IMR-90 (cell line): ENCODE measurements around the gene TUBA3E. TPM values are rescaled to one million over a fixed set of nuclear protein-coding genes. Genes with fewer than 3 reads are reported as not detected.
"Not testable (repeated sequence)": the region's sequence is repeated elsewhere in the genome, so short reads cannot be mapped to it uniquely, and the experiment has no call there.

Source experiments
- ATAC-seq: fragments of 200-7000 bp; cut with Tn5 transposase; 2 replicates; pipeline ENCODE4 v1.9.1; 2020; ENCODE audit warnings: low read depth, mild to moderate bottlenecking, moderate library complexity
- BruUV-seq: library from RNA; stranded (reverse); fragments of 400-500 nt; replicated peaks from 2 replicates; lab custom pipeline; 2021; lab: Mats Ljungman, UMichigan
- CTCF ChIA-PET: fragments of 300-600 bp; formaldehyde crosslinking; extraction: SDS; loops from one replicate; lab custom pipeline; 2021; ENCODE audit warnings: antibody characterized with exemption; lab: Yijun Ruan, JAX
- POLR2A ChIA-PET: fragments of 300-600 bp; sonication (Branson Sonifier 250); formaldehyde crosslinking; loops from one replicate; lab custom pipeline; 2022; ENCODE audit warnings: antibody characterized with exemption; ENCODE audit not compliant: unreplicated experiment; lab: Charles Lee
- DNase-seq: peaks from one replicate; pipeline ENCODE4 v3.0.0; 2013
- H2AFZ ChIP-seq: replicated peaks from 2 replicates; pipeline ENCODE3; 2013; ENCODE audit warnings: low read length, mild to moderate bottlenecking; ENCODE audit not compliant: poor library complexity
- H2AK5ac ChIP-seq: 2 replicates; pipeline ENCODE4 v1.6.1; 2013; ENCODE audit warnings: low read depth, low read length, inconsistent platforms
- H2AK9ac ChIP-seq: replicated peaks from 2 replicates; pipeline ENCODE3; 2013; ENCODE audit warnings: mild to moderate bottlenecking, low read depth, low read length, moderate library complexity; ENCODE audit not compliant: poor library complexity
- H2BK120ac ChIP-seq: 2 replicates; pipeline ENCODE4 v1.6.1; 2013; ENCODE audit warnings: low read depth, low read length, inconsistent platforms
- H2BK15ac ChIP-seq: 3 replicates; pipeline ENCODE4 v1.6.1; 2013; ENCODE audit warnings: low read depth, low read length, inconsistent platforms
- H2BK20ac ChIP-seq: 2 replicates; pipeline ENCODE4 v1.6.1; 2013; ENCODE audit warnings: low read depth, mild to moderate bottlenecking, inconsistent platforms, low read length, moderate library complexity
- H2BK5ac ChIP-seq: 2 replicates; pipeline ENCODE4 v1.6.1; 2013; ENCODE audit warnings: mild to moderate bottlenecking, low read depth, low read length, inconsistent platforms; ENCODE audit not compliant: poor library complexity, severe bottlenecking
- H3K14ac ChIP-seq: replicated peaks from 2 replicates; pipeline ENCODE4 v1.6.1; 2013; ENCODE audit warnings: low read depth, low read length, inconsistent platforms
- H3K18ac ChIP-seq: 2 replicates; pipeline ENCODE4 v1.6.1; 2013; ENCODE audit warnings: low read depth, low read length, control low read depth
- H3K23ac ChIP-seq: 2 replicates; pipeline ENCODE4 v1.6.1; 2013; ENCODE audit warnings: low read depth, low read length, inconsistent platforms
- H3K27ac ChIP-seq: 2 replicates; pipeline ENCODE4 v1.5.1; 2013; ENCODE audit warnings: mild to moderate bottlenecking, control low read depth, low read length; ENCODE audit not compliant: insufficient read depth
- H3K27me3 ChIP-seq: 2 replicates; pipeline ENCODE4 v1.6.1; 2013; ENCODE audit warnings: low read length; ENCODE audit not compliant: control insufficient read depth, insufficient read depth
- H3K36me3 ChIP-seq: 2 replicates; pipeline ENCODE4 v1.6.1; 2013; ENCODE audit warnings: low read length, mixed read lengths; ENCODE audit not compliant: control insufficient read depth, insufficient read depth
- H3K4ac ChIP-seq: 2 replicates; pipeline ENCODE4 v1.6.1; 2013; ENCODE audit warnings: low read depth, low read length, inconsistent platforms
- H3K4me1 ChIP-seq: 2 replicates; pipeline ENCODE4 v1.6.1; 2013; ENCODE audit warnings: low read length, mixed read lengths; ENCODE audit not compliant: control insufficient read depth, insufficient read depth
- H3K4me2 ChIP-seq: 2 replicates; pipeline ENCODE4 v1.6.1; 2013; ENCODE audit warnings: low read depth, mild to moderate bottlenecking, control low read depth, low read length, moderate library complexity
- H3K4me3 ChIP-seq: 2 replicates; pipeline ENCODE4 v1.5.1; 2013; ENCODE audit warnings: low read depth, mild to moderate bottlenecking, control low read depth, low read length, moderate library complexity; ENCODE audit not compliant: insufficient read depth
- H3K56ac ChIP-seq: 2 replicates; pipeline ENCODE4 v1.6.1; 2013; ENCODE audit warnings: low read length, inconsistent platforms; ENCODE audit not compliant: insufficient read depth; ENCODE audit errors: extremely low read depth
- H3K79me1 ChIP-seq, 2 experiments: 2 replicates each; pipeline ENCODE4 v1.6.1; 2013; ENCODE audit warnings: low read length in 2 of 2, inconsistent platforms in 1 of 2, low read depth in 1 of 2
- H3K9ac ChIP-seq: 2 replicates; pipeline ENCODE4 v1.6.1; 2013; ENCODE audit warnings: low read depth, low read length, control low read depth
- H3K9me1 ChIP-seq: 2 replicates; pipeline ENCODE4 v1.6.1; 2013; ENCODE audit warnings: low read length, inconsistent platforms; ENCODE audit not compliant: insufficient read depth
- H3K9me3 ChIP-seq: 2 replicates; pipeline ENCODE4 v1.6.1; 2013; ENCODE audit warnings: low read length; ENCODE audit not compliant: control insufficient read depth, insufficient read depth
- H4K20me1 ChIP-seq: 2 replicates; pipeline ENCODE4 v1.6.1; 2013; ENCODE audit warnings: low read length, inconsistent platforms; ENCODE audit not compliant: insufficient read depth
- H4K5ac ChIP-seq: 2 replicates; pipeline ENCODE4 v1.6.1; 2013; ENCODE audit warnings: mild to moderate bottlenecking, low read depth, low read length, control low read depth
- H4K8ac ChIP-seq, 2 experiments: 2 replicates each; pipeline ENCODE4 v1.6.1; 2013; ENCODE audit warnings: low read depth in 2 of 2, low read length in 2 of 2, control low read depth in 1 of 2, inconsistent platforms in 1 of 2
- H4K91ac ChIP-seq: 2 replicates; pipeline ENCODE4 v1.6.1; 2013; ENCODE audit warnings: low read depth, low read length, inconsistent platforms; ENCODE audit not compliant: insufficient read depth
- CTCF ChIP-seq: conservative IDR thresholded peaks from 2 replicates; pipeline ENCODE4 v1.5.1; 2012; ENCODE audit warnings: mild to moderate bottlenecking, low read depth, low read length, improper control_type of control experiment
- MAZ ChIP-seq: IDR thresholded peaks from 2 replicates; pipeline ENCODE4 v1.6.1; 2012; ENCODE audit warnings: low read depth, mild to moderate bottlenecking, low read length, improper control_type of control experiment, moderate library complexity, borderline replicate concordance
- RAD21 ChIP-seq: IDR thresholded peaks from 2 replicates; pipeline ENCODE4 v1.6.1; 2012; ENCODE audit warnings: low read length, improper control_type of control experiment
- SMC3 ChIP-seq: fragments of 150-350 bp; IDR thresholded peaks from 2 replicates; pipeline ENCODE4 v1.6.1; 2016; ENCODE audit warnings: low read depth, mild to moderate bottlenecking, antibody characterized with exemption, low read length, moderate library complexity
- WGBS, 2 experiments: methylation state at CpG; one replicate each; pipeline versions ENCODE4 v1.1.5 to v1.1.7; 2013; ENCODE audit warnings: missing lambda C conversion rate in 2 of 2; ENCODE audit not compliant: insufficient read length in 1 of 2; ENCODE audit errors: extremely low coverage in 2 of 2; 5-methylcytosine and 5-hydroxymethylcytosine counted together
- dilution Hi-C: fragments of 300-500 bp; cut with HindIII; formaldehyde crosslinking; loops from one replicate; pipeline ENCODE4 v1.14.3; 2018; ENCODE audit warnings: low sequenced_read_pairs; ENCODE audit not compliant: unreplicated experiment
- in situ Hi-C: fragments of 300-500 bp; cut with MboI; formaldehyde crosslinking; loops from 3 replicates; pipeline ENCODE4 v1.14.3; 2019; ENCODE audit warnings: low sequenced_read_pairs, inconsistent platforms, mixed read lengths
- intact Hi-C: fragments of 100-400 bp; cut with micrococcal nuclease; formaldehyde crosslinking; loops from 2 replicates; pipeline ENCODE4 v1.10.0; 2022
- polyA plus RNA-seq, 3 experiments: library from polyadenylated mRNA; depleted of rRNA; stranded (reverse); fragments of >200 nt; gene quantifications; 2 replicates each; pipeline ENCODE4 v1.2.3, GENCODE V29; 2012; ENCODE audit warnings: low replicate concordance in 1 of 3
- total RNA-seq: library from RNA; depleted of rRNA; stranded (reverse); fragments of >200 nt; gene quantifications from 2 replicates; pipeline ENCODE4 v1.2.3, GENCODE V29; 2012

Gene TUBA3E
- total and polyA plus RNA-seq, 2 of the 4 experiments (the other 2 are of a cell fraction): not detected

- Histone ChIP-seq H4K91ac (peak within 1 kb of the TSS; percentile 93), H3K4me2 (peak within 1 kb of the TSS; percentile 88), H3K4ac (peak within 1 kb of the TSS; percentile 97), H2AFZ (peak within 1 kb of the TSS; percentile 100), H3K9ac (peak within 1 kb of the TSS; percentile 94), H2BK5ac (peak within 1 kb of the TSS; percentile 77), H2AK5ac (peak within 1 kb of the TSS; percentile 91), H2BK120ac (peak within 1 kb of the TSS; percentile 68), H3K23ac (peak within 1 kb of the TSS; percentile 98), H4K8ac (peak within 1 kb of the TSS; percentile 76 to 90), H3K27ac (peak within 1 kb of the TSS; percentile 75), H3K56ac (peak within 1 kb of the TSS; percentile 96), H3K4me3 (peak within 1 kb of the TSS; percentile 99), H3K14ac (peak within 1 kb of the TSS; percentile 96), H2AK9ac (peak within 1 kb of the TSS; percentile 92), H3K79me1 (peaks cover 6 to 30% of the 10 kb centered on the region in 2 experiments), H4K5ac (peak within 1 kb of the TSS; percentile 98), H2BK20ac (0 out of 2 replicates have a peak within 1 kb of the TSS, but pooled peaks have one; percentile 16)
- H3K9me3 ChIP-seq, H4K20me1 ChIP-seq, CTCF ChIA-PET, H2BK15ac ChIP-seq, H3K36me3 ChIP-seq, H3K9me1 ChIP-seq, H3K4me1 ChIP-seq, H3K27me3 ChIP-seq, dilution Hi-C loops, BruUV-seq, H3K18ac ChIP-seq, POLR2A ChIA-PET: not testable (repeated sequence)
- intact Hi-C loops: loop anchor here (1.0 kb wide), 1 partner anchor 150 kb away; no protein-coding TSS in a partner anchor
- ATAC-seq (peak; percentile 90), DNase-seq (peak; percentile 73)
- TF ChIP-seq MAZ (peak; percentile 91), RAD21 (peak; percentile 44), SMC3 (peak; percentile 34; the same call in 1 of the 2 replicates), CTCF (peak; percentile 78)
- in situ Hi-C loops: loop anchor here (5.0 kb wide), 1 partner anchor 150 kb away; no protein-coding TSS in a partner anchor
- WGBS, 2 experiments: 1% methylated on average over 20 of the region's 86 CpGs; no CpG with 5 or more reads in 1 of the 2 experiments
Observed at GRCh38 chr2:130181880-130182682, 16.2 kb downstream of the TUBA3E start, which contains the start of gene MZT2B. MZT2B (plus strand) TSS chr2:130182262; CDS start chr2:130182283, 21 bp downstream.
